H9 (cell line): ENCODE data around the gene ITGBL1. TPM values are rescaled to one million over a fixed set of nuclear protein-coding genes. Genes with fewer than 3 reads are reported as not detected.

Experiments
- DNase-seq: peaks from one replicate; pipeline ENCODE4 v3.0.0-alpha.2; 2017
- H2AFZ ChIP-seq: one replicate; pipeline ENCODE4 v1.6.1; 2013; ENCODE audit warnings: mild to moderate bottlenecking, low read length, control low read depth, moderate library complexity
- H2AK5ac ChIP-seq: 2 replicates; pipeline ENCODE4 v1.6.1; 2013; ENCODE audit warnings: low read length, control low read depth, mixed read lengths; ENCODE audit not compliant: insufficient read length
- H2BK120ac ChIP-seq: one replicate; pipeline ENCODE4 v1.6.1; 2013; ENCODE audit warnings: low read depth, mild to moderate bottlenecking, low read length, control low read depth, inconsistent platforms; ENCODE audit not compliant: poor library complexity, severe bottlenecking
- H2BK12ac ChIP-seq: 2 replicates; pipeline ENCODE4 v1.6.1; 2013; ENCODE audit warnings: low read length, control low read depth, mixed read lengths, low read depth; ENCODE audit not compliant: insufficient read length
- H2BK15ac ChIP-seq: 2 replicates; pipeline ENCODE4 v1.6.1; 2013; ENCODE audit warnings: low read depth, low read length, control low read depth
- H2BK20ac ChIP-seq: one replicate; pipeline ENCODE4 v1.6.1; 2013; ENCODE audit warnings: low read depth, mild to moderate bottlenecking, low read length, control low read depth, inconsistent platforms; ENCODE audit not compliant: poor library complexity, severe bottlenecking
- H2BK5ac ChIP-seq: 2 replicates; pipeline ENCODE4 v1.6.1; 2013; ENCODE audit warnings: low read length, control low read depth, mixed read lengths; ENCODE audit not compliant: insufficient read length
- H3K14ac ChIP-seq: 2 replicates; pipeline ENCODE4 v1.6.1; 2013; ENCODE audit warnings: low read length, control low read depth; ENCODE audit not compliant: insufficient read depth
- H3K18ac ChIP-seq: 2 replicates; pipeline ENCODE4 v1.6.1; 2013; ENCODE audit warnings: low read depth, mild to moderate bottlenecking, mixed read lengths, low read length, control low read depth; ENCODE audit not compliant: insufficient read length
- H3K23ac ChIP-seq: 2 replicates; pipeline ENCODE4 v1.6.1; 2013; ENCODE audit warnings: low read length, control low read depth, mixed read lengths, low read depth; ENCODE audit not compliant: insufficient read length
- H3K23me2 ChIP-seq: 2 replicates; pipeline ENCODE4 v1.6.1; 2013; ENCODE audit warnings: low read depth, mild to moderate bottlenecking, mixed read lengths, low read length, control low read depth; ENCODE audit not compliant: insufficient read length, poor library complexity, severe bottlenecking
- H3K27ac ChIP-seq: 2 replicates; pipeline ENCODE4 v1.5.1; 2013; ENCODE audit warnings: low read length, control low read depth, mixed read lengths, low read depth; ENCODE audit not compliant: insufficient read length
- H3K27me3 ChIP-seq: 2 replicates; pipeline ENCODE4 v1.6.1; 2013; ENCODE audit warnings: low read length, control low read depth, inconsistent platforms; ENCODE audit not compliant: insufficient read depth
- H3K4ac ChIP-seq: 2 replicates; pipeline ENCODE4 v1.6.1; 2013; ENCODE audit warnings: low read depth, mild to moderate bottlenecking, control low read depth, inconsistent platforms, low read length, moderate library complexity
- H3K4me1 ChIP-seq: 2 replicates; pipeline ENCODE4 v1.6.1; 2013; ENCODE audit warnings: low read length, control low read depth, inconsistent platforms; ENCODE audit not compliant: insufficient read depth
- H3K4me2 ChIP-seq: 2 replicates; pipeline ENCODE4 v1.6.1; 2013; ENCODE audit warnings: low read length, control low read depth, mixed read lengths; ENCODE audit not compliant: insufficient read length, insufficient read depth
- H3K56ac ChIP-seq: 2 replicates; pipeline ENCODE4 v1.6.1; 2013; ENCODE audit warnings: low read depth, mild to moderate bottlenecking, mixed read lengths, low read length, control low read depth; ENCODE audit not compliant: insufficient read length
- H3K79me1 ChIP-seq: 2 replicates; pipeline ENCODE4 v1.6.1; 2013; ENCODE audit warnings: low read depth, mild to moderate bottlenecking, moderate library complexity, low read length, control low read depth, inconsistent platforms; ENCODE audit not compliant: insufficient read depth, poor library complexity, severe bottlenecking
- H3K79me2 ChIP-seq: 2 replicates; pipeline ENCODE4 v1.6.1; 2013; ENCODE audit warnings: low read length, control low read depth, inconsistent platforms; ENCODE audit not compliant: insufficient read depth
- H3K9ac ChIP-seq: 2 replicates; pipeline ENCODE4 v1.6.1; 2013; ENCODE audit warnings: low read length, control low read depth, mixed read lengths; ENCODE audit not compliant: insufficient read length; ENCODE audit errors: extremely low read depth
- H3K9me3 ChIP-seq: one replicate; pipeline ENCODE4 v1.6.1; 2013; ENCODE audit warnings: low read depth, low read length, inconsistent platforms; ENCODE audit not compliant: control insufficient read depth
- H3T11ph ChIP-seq: one replicate; pipeline ENCODE4 v1.6.1; 2013; ENCODE audit warnings: mild to moderate bottlenecking, low read length, control low read depth, inconsistent platforms
- H4K20me1 ChIP-seq: one replicate; pipeline ENCODE4 v1.6.1; 2013; ENCODE audit not compliant: control insufficient read depth, insufficient read length, insufficient read depth
- H4K5ac ChIP-seq: 2 replicates; pipeline ENCODE4 v1.6.1; 2013; ENCODE audit warnings: low read depth, mild to moderate bottlenecking, mixed read lengths, low read length, control low read depth; ENCODE audit not compliant: insufficient read length
- H4K8ac ChIP-seq: replicated peaks from 2 replicates; pipeline ENCODE4 v1.6.1; 2013; ENCODE audit warnings: low read length, control low read depth, mixed read lengths, low read depth; ENCODE audit not compliant: insufficient read length
- H4K91ac ChIP-seq: 2 replicates; pipeline ENCODE4 v1.6.1; 2013; ENCODE audit warnings: low read depth, mild to moderate bottlenecking, moderate library complexity, mixed read lengths, low read length, control low read depth; ENCODE audit not compliant: insufficient read length
- H3K27ac Mint-ChIP-seq, 3 experiments: 2 replicates in 2 of 3; 3 replicates in 1 of 3; pipeline ENCODE4 v1.8.0; 2020 to 2021; ENCODE audit warnings: mixed read lengths in 3 of 3, mild to moderate bottlenecking in 1 of 3, moderate library complexity in 1 of 3
- H3K27me3 Mint-ChIP-seq: 2 replicates; pipeline ENCODE4 v1.8.0; 2021; ENCODE audit warnings: low read depth, mild to moderate bottlenecking, moderate library complexity, mixed read lengths
- H3K36me3 Mint-ChIP-seq, 3 experiments: 2 replicates in 2 of 3; 3 replicates in 1 of 3; pipeline ENCODE4 v1.8.0; 2020 to 2021; ENCODE audit warnings: low read depth in 3 of 3, mixed read lengths in 3 of 3; ENCODE audit not compliant: insufficient read depth in 1 of 3
- H3K4me1 Mint-ChIP-seq, 2 experiments: 2 replicates each; pipeline ENCODE4 v1.8.0; 2020; ENCODE audit warnings: mixed read lengths in 2 of 2
- H3K4me3 Mint-ChIP-seq, 2 experiments: 2 replicates in 1 of 2; 3 replicates in 1 of 2; pipeline ENCODE4 v1.8.0; 2020 to 2021; ENCODE audit warnings: mild to moderate bottlenecking in 2 of 2, mixed read lengths in 2 of 2, moderate library complexity in 1 of 2
- H3K9me3 Mint-ChIP-seq, 2 experiments: 2 replicates in 1 of 2; 3 replicates in 1 of 2; pipeline ENCODE4 v1.8.0; 2020; ENCODE audit warnings: mild to moderate bottlenecking in 2 of 2, mixed read lengths in 2 of 2, moderate library complexity in 1 of 2
- CTCF ChIP-seq: fragments of 200-600 bp; sonication (generic); conservative IDR thresholded peaks from 3 replicates; pipeline ENCODE4 v1.8.0; 2021; ENCODE audit warnings: antibody characterized with exemption, mild to moderate bottlenecking
- total RNA-seq: library from RNA; stranded (reverse); gene quantifications from 2 replicates; pipeline ENCODE4 v1.2.1, GENCODE V29; 2021

Gene ITGBL1
- total RNA-seq, 1 experiment from 2014 or later, result not detected

- Histone ChIP-seq H2BK120ac (no peak overlapping the region), H3K79me2 (no peaks in the 10 kb centered on the region), H3K14ac (no peak overlapping the region), H2AFZ (no peak overlapping the region), H3T11ph (no peak overlapping the region), H3K4ac (no peak overlapping the region), H3K4me2 (no peak overlapping the region), H4K8ac (no peak overlapping the region), H3K9me3 (no peaks in the 10 kb centered on the region), H3K9ac (no peak overlapping the region), H3K27me3 (no peaks in the 10 kb centered on the region), H4K91ac (no peak overlapping the region), H2AK5ac (no peak overlapping the region), H3K4me1 (no peaks in the 10 kb centered on the region), H2BK15ac (no peak overlapping the region), H2BK5ac (no peak overlapping the region), H3K27ac (no peak overlapping the region), H4K5ac (no peak overlapping the region), H3K23me2 (no peaks in the 10 kb centered on the region), H4K20me1 (no peaks in the 10 kb centered on the region), H3K23ac (no peak overlapping the region), H2BK12ac (no peak overlapping the region), H3K79me1 (no peaks in the 10 kb centered on the region), H2BK20ac (no peak overlapping the region), H3K18ac (no peak overlapping the region), H3K56ac (no peak overlapping the region)
- no peak for TF ChIP-seq CTCF
- H3K27me3 Mint-ChIP-seq, result no peaks in the 10 kb centered on the region
- DNase-seq, result no peak
- H3K27ac Mint-ChIP-seq, result no peak overlapping the region
- H3K4me3 Mint-ChIP-seq, result no peak overlapping the region
- peaks cover 5% of the 10 kb centered on the region in 2 experiments; a peak in 2 of 4 replicates for H3K4me1 Mint-ChIP-seq
- H3K9me3 Mint-ChIP-seq, result no peaks in the 10 kb centered on the region
- no peaks in the 10 kb centered on the region for H3K36me3 Mint-ChIP-seq
Observed at GRCh38 chr13:101576977-101577376, 124.5 kb downstream of the ITGBL1 start.
